Measurements from ENCODE around the gene SEC22A.

SEC22A gene

GRCh38 chr3:123270818-123271217 lies 69.1 kb downstream of the SEC22A start:
- Histone ChIP-seq H3K27me3 (replicated peaks; ENCODE audit: control insufficient read depth, insufficient read depth, low read length) (no peaks in the 10 kb centered on the region), H3K36me3 (ENCODE audit: control insufficient read depth, insufficient read depth, low read length, severe bottlenecking) (peaks cover 6% of the 10 kb centered on the region), H3K4me3 (ENCODE audit: low read length) (no peak overlapping the region), H3K9ac (ENCODE audit: low read length) (no peak overlapping the region), H3K4me1 (ENCODE audit: control insufficient read depth, insufficient read depth, low read length) (peaks cover 29% of the 10 kb centered on the region), H3K9me3 (ENCODE audit: control insufficient read depth, low read length) (no peaks in the 10 kb centered on the region)
- DNase-seq (ENCODE audit: low read depth) = no peak

GRCh38 chr3:123271466-123272159 lies 69.9 kb downstream of the SEC22A start:
- H3K27me3 ChIP-seq (replicated peaks; ENCODE audit: control insufficient read depth, insufficient read depth, low read length) = no peaks in the 10 kb centered on the region
- no peak overlapping the region for H3K4me3 ChIP-seq (ENCODE audit: low read length)
- H3K36me3 ChIP-seq (ENCODE audit: control insufficient read depth, insufficient read depth, low read length, severe bottlenecking) = peaks cover 6% of the 10 kb centered on the region

GRCh38 chr3:123272547-123272946 lies 70.8 kb downstream of the SEC22A start:
- Histone ChIP-seq H3K4me1 (ENCODE audit: control insufficient read depth, insufficient read depth, low read length) (peaks cover 29% of the 10 kb centered on the region), H3K36me3 (ENCODE audit: control insufficient read depth, insufficient read depth, low read length, severe bottlenecking) (peaks cover 6% of the 10 kb centered on the region), H3K27me3 (replicated peaks; ENCODE audit: control insufficient read depth, insufficient read depth, low read length) (no peaks in the 10 kb centered on the region), H3K9me3 (ENCODE audit: control insufficient read depth, low read length) (no peaks in the 10 kb centered on the region), H3K9ac (ENCODE audit: low read length) (no peak overlapping the region), H3K4me3 (ENCODE audit: low read length) (no peak overlapping the region)
- DNase-seq (ENCODE audit: low read depth) = peak; percentile 14

More at GRCh38 chr3:123271466-123272159, 69.9 kb downstream of the SEC22A start:
- H3K9me3 ChIP-seq (ENCODE audit: control insufficient read depth, low read length) = no peaks in the 10 kb centered on the region
- DNase-seq (ENCODE audit: low read depth) = no peak
- H3K4me1 ChIP-seq (ENCODE audit: control insufficient read depth, insufficient read depth, low read length) = peaks cover 29% of the 10 kb centered on the region
- no peak overlapping the region for H3K9ac ChIP-seq (ENCODE audit: low read length)

- no peak overlapping the region for H3K9ac ChIP-seq (ENCODE audit: low read length)
- H3K4me3 ChIP-seq (ENCODE audit: low read length) = no peak overlapping the region
- no peaks in the 10 kb centered on the region for H3K27me3 ChIP-seq (replicated peaks; ENCODE audit: control insufficient read depth, insufficient read depth, low read length)
- peaks cover 29% of the 10 kb centered on the region for H3K4me1 ChIP-seq (ENCODE audit: control insufficient read depth, insufficient read depth, low read length)
- no peaks in the 10 kb centered on the region for H3K36me3 ChIP-seq (ENCODE audit: control insufficient read depth, insufficient read depth, low read length, severe bottlenecking)
- H3K9me3 ChIP-seq (ENCODE audit: control insufficient read depth, low read length) = no peaks in the 10 kb centered on the region
- DNase-seq (ENCODE audit: low read depth) = no peak
These were observed 73.9 kb downstream of the SEC22A start for GRCh38 chr3:123275691-123276090.

- Histone ChIP-seq H3K4me3 (ENCODE audit: low read length) (no peak overlapping the region), H3K9me3 (ENCODE audit: control insufficient read depth, low read length) (no peaks in the 10 kb centered on the region), H3K27me3 (replicated peaks; ENCODE audit: control insufficient read depth, insufficient read depth, low read length) (no peaks in the 10 kb centered on the region), H3K4me1 (ENCODE audit: control insufficient read depth, insufficient read depth, low read length) (peaks cover 21% of the 10 kb centered on the region), H3K36me3 (ENCODE audit: control insufficient read depth, insufficient read depth, low read length, severe bottlenecking) (no peaks in the 10 kb centered on the region), H3K9ac (ENCODE audit: low read length) (no peak overlapping the region)
- no peak for DNase-seq (ENCODE audit: low read depth)
These were observed 74.7 kb downstream of the SEC22A start for GRCh38 chr3:123276346-123277006.

GRCh38 chr3:123277106-123277505 lies 75.4 kb downstream of the SEC22A start:
- no peak overlapping the region for H3K4me3 ChIP-seq (ENCODE audit: low read length)
- H3K4me1 ChIP-seq (ENCODE audit: control insufficient read depth, insufficient read depth, low read length) = peaks cover 15% of the 10 kb centered on the region
- no peak overlapping the region for H3K9ac ChIP-seq (ENCODE audit: low read length)
- H3K36me3 ChIP-seq (ENCODE audit: control insufficient read depth, insufficient read depth, low read length, severe bottlenecking) = no peaks in the 10 kb centered on the region
- no peaks in the 10 kb centered on the region for H3K9me3 ChIP-seq (ENCODE audit: control insufficient read depth, low read length)
- no peak for DNase-seq (ENCODE audit: low read depth)
- H3K27me3 ChIP-seq (replicated peaks; ENCODE audit: control insufficient read depth, insufficient read depth, low read length) = no peaks in the 10 kb centered on the region

GRCh38 chr3:123278446-123278845 lies 76.7 kb downstream of the SEC22A start:
- no peak for DNase-seq (ENCODE audit: low read depth)
- Histone ChIP-seq H3K27me3 (replicated peaks; ENCODE audit: control insufficient read depth, insufficient read depth, low read length) (no peaks in the 10 kb centered on the region), H3K36me3 (ENCODE audit: control insufficient read depth, insufficient read depth, low read length, severe bottlenecking) (no peaks in the 10 kb centered on the region), H3K9me3 (ENCODE audit: control insufficient read depth, low read length) (no peaks in the 10 kb centered on the region), H3K9ac (ENCODE audit: low read length) (no peak overlapping the region), H3K4me1 (ENCODE audit: control insufficient read depth, insufficient read depth, low read length) (peaks cover 4% of the 10 kb centered on the region), H3K4me3 (ENCODE audit: low read length) (no peak overlapping the region)

GRCh38 chr3:123279121-123279520 lies 77.4 kb downstream of the SEC22A start:
- no peaks in the 10 kb centered on the region for H3K4me1 ChIP-seq (ENCODE audit: control insufficient read depth, insufficient read depth, low read length)
- no peak overlapping the region for H3K4me3 ChIP-seq (ENCODE audit: low read length)
- no peaks in the 10 kb centered on the region for H3K27me3 ChIP-seq (replicated peaks; ENCODE audit: control insufficient read depth, insufficient read depth, low read length)
- H3K9ac ChIP-seq (ENCODE audit: low read length) = no peak overlapping the region
- DNase-seq (ENCODE audit: low read depth) = no peak
- H3K36me3 ChIP-seq (ENCODE audit: control insufficient read depth, insufficient read depth, low read length, severe bottlenecking) = no peaks in the 10 kb centered on the region
- H3K9me3 ChIP-seq (ENCODE audit: control insufficient read depth, low read length) = no peaks in the 10 kb centered on the region

GRCh38 chr3:123281406-123281805 lies 79.7 kb downstream of the SEC22A start:
- H3K9ac ChIP-seq (ENCODE audit: low read length) = no peak overlapping the region
- H3K4me3 ChIP-seq (ENCODE audit: low read length) = no peak overlapping the region
- H3K4me1 ChIP-seq (ENCODE audit: control insufficient read depth, insufficient read depth, low read length) = no peaks in the 10 kb centered on the region
- DNase-seq (ENCODE audit: low read depth) = no peak
- H3K36me3 ChIP-seq (ENCODE audit: control insufficient read depth, insufficient read depth, low read length, severe bottlenecking) = no peaks in the 10 kb centered on the region
- no peaks in the 10 kb centered on the region for H3K9me3 ChIP-seq (ENCODE audit: control insufficient read depth, low read length)
- no peaks in the 10 kb centered on the region for H3K27me3 ChIP-seq (replicated peaks; ENCODE audit: control insufficient read depth, insufficient read depth, low read length)

- no peak for DNase-seq (ENCODE audit: low read depth)
- Histone ChIP-seq H3K4me3 (ENCODE audit: low read length) (no peak overlapping the region), H3K9me3 (ENCODE audit: control insufficient read depth, low read length) (no peaks in the 10 kb centered on the region), H3K4me1 (ENCODE audit: control insufficient read depth, insufficient read depth, low read length) (no peaks in the 10 kb centered on the region), H3K9ac (ENCODE audit: low read length) (no peak overlapping the region), H3K27me3 (replicated peaks; ENCODE audit: control insufficient read depth, insufficient read depth, low read length) (no peaks in the 10 kb centered on the region), H3K36me3 (ENCODE audit: control insufficient read depth, insufficient read depth, low read length, severe bottlenecking) (no peaks in the 10 kb centered on the region)
These were observed 80.2 kb downstream of the SEC22A start for GRCh38 chr3:123281929-123282328.

GRCh38 chr3:123282461-123282860 lies 80.7 kb downstream of the SEC22A start:
- Histone ChIP-seq H3K9ac (ENCODE audit: low read length) (no peak overlapping the region), H3K36me3 (ENCODE audit: control insufficient read depth, insufficient read depth, low read length, severe bottlenecking) (no peaks in the 10 kb centered on the region), H3K27me3 (replicated peaks; ENCODE audit: control insufficient read depth, insufficient read depth, low read length) (no peaks in the 10 kb centered on the region), H3K4me1 (ENCODE audit: control insufficient read depth, insufficient read depth, low read length) (no peaks in the 10 kb centered on the region), H3K9me3 (ENCODE audit: control insufficient read depth, low read length) (no peaks in the 10 kb centered on the region), H3K4me3 (ENCODE audit: low read length) (no peak overlapping the region)
- no peak for DNase-seq (ENCODE audit: low read depth)

Measured in adipocyte (in vitro differentiated cells).